NCI-H2196 treated with DMSO at 0.1 percent for 48 hours (cell line): Measurements from ENCODE around the gene ZNF487.

Source experiments
- DNase-seq: peaks from one replicate; lab custom pipeline; 2025; ENCODE audit not compliant: unreplicated experiment; lab: John Stamatoyannopoulos, UW

ZNF487 gene

DNA sequence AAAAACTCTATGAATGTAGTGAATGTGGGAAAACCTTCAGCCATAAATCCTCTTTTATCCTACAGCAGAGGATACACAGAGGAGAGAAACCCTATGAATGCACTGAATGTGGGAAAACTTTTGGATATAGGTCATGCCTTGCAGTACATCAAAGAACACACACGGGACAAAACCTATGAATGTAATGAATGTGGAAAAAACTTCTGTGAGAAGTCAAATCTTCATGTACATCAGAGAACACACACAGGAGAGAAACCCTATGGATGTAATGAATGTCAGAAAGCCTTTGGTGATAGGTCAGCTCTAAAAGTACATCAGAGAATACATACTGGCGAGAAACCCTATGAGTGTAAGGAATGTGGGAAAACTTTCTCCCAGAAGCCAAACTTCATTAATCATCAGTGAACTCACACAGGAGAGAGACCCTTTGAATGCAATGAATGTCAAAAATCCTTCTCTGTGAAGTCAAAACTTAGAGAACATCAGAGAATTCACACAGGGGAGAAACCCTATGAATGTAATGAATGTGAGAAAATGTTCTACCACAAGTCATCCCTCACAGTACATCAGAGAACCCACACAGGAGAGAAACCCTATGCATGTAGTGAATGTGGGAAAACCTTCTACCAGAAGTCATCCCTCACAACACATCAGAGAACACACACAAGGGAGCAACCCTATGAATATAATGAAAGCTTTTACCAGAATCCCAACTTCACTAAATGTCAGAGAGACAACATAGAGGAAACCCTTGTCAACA is 45.6 kb downstream of the ZNF487 start:
- DNase-seq = no peak

- no peak for DNase-seq
These were observed 54.9 kb downstream of the ZNF487 start for GRCh38 chr10:43491855-43492254.

- DNase-seq = no peak
These were observed 66.0 kb downstream of the ZNF487 start for GRCh38 chr10:43502931-43503330.

- DNase-seq = no peak
These were observed 87.7 kb downstream of the ZNF487 start for GRCh38 chr10:43524434-43525247.
